PC-9 (cell line): ENCODE data around the gene AASDHPPT. TPM values are rescaled to one million over a fixed set of nuclear protein-coding genes. Genes with fewer than 3 reads are reported as not detected.

ENCODE experiments used
- BruUV-seq: library from RNA; stranded (reverse); fragments of 400-500 nt; replicated peaks from 2 replicates; lab custom pipeline; 2021; lab: Mats Ljungman, UMichigan
- CTCF ChIA-PET: fragments of 300-600 bp; sonication (Branson Sonifier 250); formaldehyde crosslinking; loops from one replicate; lab custom pipeline; 2022; ENCODE audit warnings: antibody characterized with exemption; lab: Charles Lee
- POLR2A ChIA-PET: fragments of 300-600 bp; sonication (Branson Sonifier 250); formaldehyde crosslinking; loops from one replicate; lab custom pipeline; 2022; ENCODE audit warnings: antibody characterized with exemption; ENCODE audit not compliant: unreplicated experiment; lab: Charles Lee
- DNase-seq, 2 experiments: peaks; one replicate each; pipeline versions ENCODE4 v3.0.0 to v3.0.0-alpha.2; 2015 to 2022; ENCODE audit warnings: mixed read lengths in 1 of 2
- H2AFZ ChIP-seq: fragments of 200-600 bp; sonication (generic); 2 replicates; pipeline ENCODE4 v1.8.1; 2017; ENCODE audit warnings: antibody characterized with exemption
- H3F3A ChIP-seq: fragments of 200-600 bp; sonication (generic); 2 replicates; pipeline ENCODE4 v1.8.1; 2017; ENCODE audit warnings: antibody characterized with exemption, mild to moderate bottlenecking, low read depth; ENCODE audit not compliant: insufficient read depth
- H3K27ac ChIP-seq: fragments of 200-600 bp; sonication (generic); 2 replicates; pipeline ENCODE4 v1.6.1; 2016; ENCODE audit warnings: mixed run types
- H3K27me3 ChIP-seq: fragments of 200-600 bp; sonication (generic); 2 replicates; pipeline ENCODE4 v1.6.1; 2016; ENCODE audit warnings: low read depth, mixed run types; ENCODE audit not compliant: insufficient read depth
- H3K36me3 ChIP-seq: fragments of 200-600 bp; sonication (generic); 2 replicates; pipeline ENCODE4 v1.6.1; 2016; ENCODE audit warnings: low read depth, mixed run types
- H3K4me1 ChIP-seq: fragments of 200-600 bp; sonication (generic); replicated peaks from 2 replicates; pipeline ENCODE4 v1.6.1; 2016; ENCODE audit warnings: mixed run types; ENCODE audit not compliant: insufficient read depth
- H3K4me2 ChIP-seq: fragments of 200-600 bp; sonication (generic); 2 replicates; pipeline ENCODE4 v1.6.1; 2017; ENCODE audit warnings: mixed run types
- H3K4me3 ChIP-seq: fragments of 200-600 bp; sonication (generic); 2 replicates; pipeline ENCODE4 v1.6.1; 2016; ENCODE audit warnings: mixed run types
- H3K79me2 ChIP-seq: fragments of 200-600 bp; sonication (generic); 2 replicates; pipeline ENCODE4 v1.6.1; 2017; ENCODE audit warnings: low read depth, mixed run types
- H3K9me2 ChIP-seq: fragments of 200-600 bp; sonication (generic); 2 replicates; pipeline ENCODE4 v1.8.1; 2017; ENCODE audit warnings: mild to moderate bottlenecking; ENCODE audit not compliant: insufficient read depth
- H3K9me3 ChIP-seq: fragments of 200-600 bp; sonication (generic); 2 replicates; pipeline ENCODE4 v1.8.1; 2016; ENCODE audit warnings: low read depth; ENCODE audit not compliant: insufficient read depth
- H4K20me1 ChIP-seq: fragments of 200-600 bp; sonication (generic); 2 replicates; pipeline ENCODE4 v1.8.1; 2017; ENCODE audit not compliant: insufficient read depth
- CTCF ChIP-seq: fragments of 200-600 bp; sonication (generic); conservative IDR thresholded peaks from 2 replicates; pipeline ENCODE4 v1.6.1; 2017; ENCODE audit warnings: mixed run types, antibody characterized with exemption, mild to moderate bottlenecking, moderate library complexity
- EZH2 ChIP-seq: fragments of 200-600 bp; sonication (generic); IDR thresholded peaks from 2 replicates; pipeline ENCODE4 v1.8.0; 2017; ENCODE audit warnings: antibody characterized with exemption, low read depth
- intact Hi-C: fragments of 100-400 bp; cut with micrococcal nuclease; formaldehyde crosslinking; loops from one replicate; pipeline ENCODE4 v1.10.0; 2022; ENCODE audit not compliant: unreplicated experiment
- total RNA-seq: library from RNA; stranded (reverse); gene quantifications from 2 replicates; pipeline ENCODE4 v1.2.3, GENCODE V29; 2021

Gene AASDHPPT
- total RNA-seq, 1 experiment from 2014 or later = 31.4 TPM

GRCh38 chr11:106087815-106088435, 10.5 kb downstream of the AASDHPPT start:
- BruUV-seq = no TSS peak
- Histone ChIP-seq H3K36me3 (peaks cover 43% of the 10 kb centered on the region), H3K9me3 (no peaks in the 10 kb centered on the region), H2AFZ (no peak overlapping the region), H3F3A (peaks cover 18% of the 10 kb centered on the region), H3K4me3 (no peak overlapping the region), H3K79me2 (peaks cover 84% of the 10 kb centered on the region), H4K20me1 (peaks cover 73% of the 10 kb centered on the region), H3K27me3 (no peaks in the 10 kb centered on the region), H3K4me1 (peaks cover 4% of the 10 kb centered on the region; the same call in 1 of the 2 replicates), H3K9me2 (no peaks in the 10 kb centered on the region), H3K27ac (no peak overlapping the region), H3K4me2 (peak overlapping the region; percentile 38)
- no peak for TF ChIP-seq EZH2
- peak; percentile 98 for TF ChIP-seq CTCF
- DNase-seq = peak; percentile 21 to 54
- CTCF ChIA-PET = no interaction called here
- POLR2A ChIA-PET = no interaction called here
- intact Hi-C loops = loop anchor here (5.0 kb wide), 1 partner anchor 949 kb away; no protein-coding TSS in a partner anchor

- Histone ChIP-seq H3K36me3 (peaks cover 44% of the 10 kb centered on the region), H3K4me2 (no peak overlapping the region), H3K27me3 (no peaks in the 10 kb centered on the region), H3K4me3 (no peak overlapping the region), H2AFZ (no peak overlapping the region), H3K4me1 (peaks cover 4% of the 10 kb centered on the region; the same call in 1 of the 2 replicates), H3K9me3 (no peaks in the 10 kb centered on the region), H3K9me2 (no peaks in the 10 kb centered on the region), H3F3A (peaks cover 18% of the 10 kb centered on the region), H3K27ac (no peak overlapping the region), H4K20me1 (peaks cover 66% of the 10 kb centered on the region), H3K79me2 (peaks cover 77% of the 10 kb centered on the region)
- no peak for DNase-seq
- ChIA-PET CTCF (no interaction called here), POLR2A (no interaction called here)
- TF ChIP-seq CTCF (no peak), EZH2 (no peak)
- intact Hi-C loops = loop anchor here (5.0 kb wide), 1 partner anchor 948 kb away; no protein-coding TSS in a partner anchor
- no TSS peak for BruUV-seq
Measured at GRCh38 chr11:106088896-106089295, 11.4 kb downstream of the AASDHPPT start.

GRCh38 chr11:106091480-106092123, 14.1 kb downstream of the AASDHPPT start:
- Histone ChIP-seq H3K9me3 (no peaks in the 10 kb centered on the region), H3K4me1 (peaks cover 4% of the 10 kb centered on the region; the same call in 1 of the 2 replicates), H3K36me3 (peaks cover 58% of the 10 kb centered on the region), H3K27me3 (no peaks in the 10 kb centered on the region), H3K4me3 (no peak overlapping the region), H4K20me1 (peaks cover 54% of the 10 kb centered on the region), H3F3A (peaks cover 4% of the 10 kb centered on the region), H3K27ac (no peak overlapping the region), H2AFZ (no peak overlapping the region), H3K4me2 (no peak overlapping the region), H3K79me2 (peaks cover 53% of the 10 kb centered on the region), H3K9me2 (no peaks in the 10 kb centered on the region)
- no TSS peak for BruUV-seq
- no peak for TF ChIP-seq EZH2
- ChIA-PET POLR2A (interaction anchor here (0.6 kb wide), 1 partner anchor 14 kb away, joined by 5 read pairs; the partner anchor contains the start of gene KBTBD3), CTCF (interaction anchor here (0.6 kb wide), 2 partner anchors 9 to 17 kb away, joined by 3 to 7 read pairs; no protein-coding TSS in a partner anchor)
- intact Hi-C loops = no loop called here
- no peak for DNase-seq
